Lower lobe of right lung (tissue), 2 donors: ENCODE data around the gene ORMDL3. TPM values are rescaled to one million over a fixed set of nuclear protein-coding genes. Genes with fewer than 3 reads are reported as not detected.

ENCODE experiments used
- ATAC-seq, 2 donors: fragments of 200-7000 bp; cut with Tn5 transposase; one replicate each; pipeline ENCODE4 v1.9.1; 2020 to 2022; ENCODE audit warnings: mild to moderate bottlenecking in 2 of 2, moderate library complexity in 2 of 2
- DNase-seq: peaks from one replicate; pipeline ENCODE4 v3.0.0-alpha.2; 2020
- H3K27ac ChIP-seq: fragments of 200-600 bp; one replicate; pipeline ENCODE4 v1.8.0; 2022
- H3K27me3 ChIP-seq: fragments of 200-600 bp; one replicate; pipeline ENCODE4 v1.8.0; 2022; ENCODE audit warnings: low read depth
- H3K36me3 ChIP-seq: fragments of 200-600 bp; one replicate; pipeline ENCODE4 v1.8.0; 2022; ENCODE audit warnings: mild to moderate bottlenecking
- H3K4me1 ChIP-seq: fragments of 200-600 bp; one replicate; pipeline ENCODE4 v1.8.0; 2022
- H3K4me3 ChIP-seq: fragments of 200-600 bp; one replicate; pipeline ENCODE4 v1.8.0; 2022; ENCODE audit warnings: mild to moderate bottlenecking
- H3K9me3 ChIP-seq: fragments of 200-600 bp; one replicate; pipeline ENCODE4 v1.8.0; 2022
- CTCF ChIP-seq: fragments of 200-600 bp; IDR thresholded peaks from one replicate; pipeline ENCODE4 v1.8.0; 2022; ENCODE audit warnings: antibody characterized with exemption, mild to moderate bottlenecking
- intact Hi-C: fragments of 100-400 bp; cut with DNase I; formaldehyde crosslinking; loops from one replicate; pipeline ENCODE4 v1.11.0; 2022
- total RNA-seq: library from RNA; stranded (reverse); fragmentation: NEBNext Ultra II Directional; extraction: Animal tissue kit (Norgen Biotek cat#: 25700); gene quantifications from one replicate; pipeline ENCODE4 v1.2.1, GENCODE V29; 2021
- donor health status: DM: no; HTN: yes; CAD: no; lungs with severe emphysema.

The ORMDL3 gene
- total RNA-seq, 1 donor from 2014 or later: 61.3 TPM

GRCh38 chr17:39916918-39917317, 10.5 kb downstream of the ORMDL3 start:
- Histone ChIP-seq H3K4me1 (no peaks in the 10 kb centered on the region), H3K36me3 (peaks cover 27% of the 10 kb centered on the region), H3K27me3 (no peaks in the 10 kb centered on the region), H3K9me3 (no peaks in the 10 kb centered on the region), H3K27ac (no peak overlapping the region), H3K4me3 (no peak overlapping the region)
- intact Hi-C loops: no loop called here
- DNase-seq (no peak), ATAC-seq (no peak)
- no peak for TF ChIP-seq CTCF

- Histone ChIP-seq H3K27me3 (no peaks in the 10 kb centered on the region), H3K4me3 (no peak overlapping the region), H3K36me3 (peaks cover 18% of the 10 kb centered on the region), H3K27ac (no peak overlapping the region), H3K4me1 (no peaks in the 10 kb centered on the region), H3K9me3 (no peaks in the 10 kb centered on the region)
- DNase-seq: no peak
- no peak for ATAC-seq
- intact Hi-C loops: no loop called here
- no peak for TF ChIP-seq CTCF
Observed at GRCh38 chr17:39915559-39915958, 11.8 kb downstream of the ORMDL3 start.

GRCh38 chr17:39913989-39914388, 13.4 kb downstream of the ORMDL3 start:
- no peak for TF ChIP-seq CTCF
- no peak overlapping the region for H3K27ac ChIP-seq
- no peak for ATAC-seq
- H3K36me3 ChIP-seq: peaks cover 11% of the 10 kb centered on the region
- H3K4me3 ChIP-seq: no peak overlapping the region
- H3K9me3 ChIP-seq: no peaks in the 10 kb centered on the region
- no peaks in the 10 kb centered on the region for H3K4me1 ChIP-seq
- H3K27me3 ChIP-seq: no peaks in the 10 kb centered on the region
- intact Hi-C loops: no loop called here
- no peak for DNase-seq

GRCh38 chr17:39908789-39909352, 18.5 kb downstream of the ORMDL3 start:
- DNase-seq (no peak), ATAC-seq (no peak)
- no peak for TF ChIP-seq CTCF
- Histone ChIP-seq H3K27ac (no peak overlapping the region), H3K4me3 (no peak overlapping the region), H3K4me1 (no peaks in the 10 kb centered on the region), H3K36me3 (peaks cover 10% of the 10 kb centered on the region), H3K9me3 (no peaks in the 10 kb centered on the region), H3K27me3 (no peaks in the 10 kb centered on the region)
- intact Hi-C loops: no loop called here

- no peak for TF ChIP-seq CTCF
- no peak overlapping the region for H3K4me3 ChIP-seq
- peaks cover 6% of the 10 kb centered on the region for H3K36me3 ChIP-seq
- no peak for ATAC-seq
- no peaks in the 10 kb centered on the region for H3K27me3 ChIP-seq
- H3K27ac ChIP-seq: no peak overlapping the region
- no peaks in the 10 kb centered on the region for H3K9me3 ChIP-seq
- DNase-seq: no peak
- intact Hi-C loops: no loop called here
- no peaks in the 10 kb centered on the region for H3K4me1 ChIP-seq
Observed at GRCh38 chr17:39904990-39905288, 22.5 kb downstream of the ORMDL3 start.
